ENCODE results near the gene OR10Z1. TPM values are rescaled to one million over a fixed set of nuclear protein-coding genes. Genes with fewer than 3 reads are reported as not detected.

OR10Z1 gene
- total RNA-seq, 1 experiment from 2014 or later = not detected

DNA sequence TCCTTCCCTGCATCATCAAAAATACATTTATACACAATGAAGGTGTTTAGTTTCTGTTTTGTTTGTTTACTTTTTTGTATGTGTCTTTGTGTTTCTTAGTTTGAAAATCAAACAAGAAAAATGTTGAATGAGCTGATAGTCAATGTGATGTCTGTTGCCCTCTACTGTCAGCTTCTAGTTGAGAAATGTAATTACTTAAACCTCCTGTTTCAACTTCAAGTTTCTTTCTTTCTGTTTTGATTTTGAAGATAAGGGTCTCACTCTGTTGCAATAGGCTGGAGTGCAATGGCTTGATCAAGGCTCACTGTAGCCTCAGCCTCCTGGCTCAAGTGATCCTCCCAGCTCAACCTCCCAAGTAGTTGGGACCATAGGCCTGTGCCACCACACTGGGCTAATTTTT is 44.0 kb downstream of the OR10Z1 start:
- no peaks in the 10 kb centered on the region for H3K36me3 ChIP-seq
- H3K4me3 ChIP-seq = no peak overlapping the region
- H3K27me3 ChIP-seq = peaks cover 2% of the 10 kb centered on the region; the same call in 1 of the 2 replicates
- no peaks in the 10 kb centered on the region for H3K9me3 ChIP-seq
- no peak for DNase-seq

DNA sequence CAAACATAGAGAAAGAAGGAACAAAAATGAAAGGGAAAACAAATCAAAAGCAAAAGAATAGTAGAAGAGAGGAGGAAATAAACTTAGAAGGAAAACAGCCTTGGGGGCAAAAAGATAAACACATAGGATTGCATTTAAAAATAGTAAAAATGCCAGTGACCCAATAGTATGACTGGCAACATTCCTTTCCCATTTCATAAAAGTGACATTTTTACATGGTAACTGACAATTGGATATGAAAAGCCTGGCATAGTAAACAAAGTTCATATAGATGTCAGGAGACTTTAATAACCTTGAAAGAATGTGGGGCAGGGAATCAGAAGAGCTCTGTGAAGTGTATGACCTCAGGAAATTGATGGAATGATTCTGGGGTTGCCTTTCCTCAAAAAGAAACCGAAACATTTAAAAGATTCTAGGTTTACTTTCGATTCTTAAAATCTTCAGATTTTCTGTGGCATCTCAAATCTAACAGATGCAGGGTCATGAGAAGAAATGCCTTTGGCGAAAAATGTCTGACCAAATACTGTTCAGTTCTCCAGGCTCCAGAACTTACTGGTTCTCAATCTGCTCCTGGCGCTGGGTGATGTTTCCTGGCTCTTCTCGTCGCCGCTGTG is 47.8 kb downstream of the OR10Z1 start:
- H3K4me3 ChIP-seq = peak overlapping the region; percentile 19
- no peaks in the 10 kb centered on the region for H3K36me3 ChIP-seq
- no peaks in the 10 kb centered on the region for H3K9me3 ChIP-seq
- peak; percentile 14 for DNase-seq
- H3K27me3 ChIP-seq = no peaks in the 10 kb centered on the region

DNA sequence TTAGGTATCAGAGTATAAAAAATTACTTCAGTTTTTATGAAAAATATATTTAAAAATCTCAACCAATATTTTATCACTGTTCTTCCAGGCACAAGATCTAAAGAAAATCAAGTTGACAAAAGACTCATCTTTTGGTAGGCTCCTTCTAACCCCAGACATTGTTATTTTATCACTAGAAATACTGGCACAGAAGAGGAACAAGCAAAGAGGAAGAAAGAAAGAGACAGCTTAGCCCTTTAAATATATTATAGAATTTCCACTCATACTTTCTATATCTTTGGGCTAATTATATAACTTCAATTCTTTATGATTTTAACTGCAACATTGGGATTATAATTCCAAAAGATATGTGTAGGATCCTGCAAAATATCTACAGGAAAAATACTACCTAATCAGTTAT is 49.0 kb downstream of the OR10Z1 start:
- Histone ChIP-seq H3K4me3 (no peak overlapping the region), H3K27me3 (no peaks in the 10 kb centered on the region), H3K9me3 (no peaks in the 10 kb centered on the region), H3K36me3 (no peaks in the 10 kb centered on the region)
- no peak for DNase-seq

- Histone ChIP-seq H3K9me3 (no peaks in the 10 kb centered on the region), H3K36me3 (no peaks in the 10 kb centered on the region), H3K27me3 (no peaks in the 10 kb centered on the region), H3K4me3 (no peak overlapping the region)
- no peak for DNase-seq
Observed at GRCh38 chr1:158654571-158654970, 49.5 kb downstream of the OR10Z1 start.

Other genes with a start within 250 kb of the OR10Z1 start
- not detected in 2 replicates for gene OR10T2, start 205.8 kb upstream of the OR10Z1 start, total RNA-seq (2014; rRNA removed; shearing (Covaris generic); ENCODE audit: low replicate concordance)
- not detected in 2 replicates for gene OR10K2, start 179.0 kb upstream of the OR10Z1 start, total RNA-seq (2014; rRNA removed; shearing (Covaris generic); ENCODE audit: low replicate concordance)
- not detected in 2 replicates for gene OR10K1, start 143.4 kb upstream of the OR10Z1 start, total RNA-seq (2014; rRNA removed; shearing (Covaris generic); ENCODE audit: low replicate concordance)
- gene OR10R2, start 133.0 kb upstream of the OR10Z1 start, total RNA-seq (2014; rRNA removed; shearing (Covaris generic); ENCODE audit: low replicate concordance) = not detected in 2 replicates
- not detected in 2 replicates for gene OR6Y1, start 50.9 kb upstream of the OR10Z1 start, total RNA-seq (2014; rRNA removed; shearing (Covaris generic); ENCODE audit: low replicate concordance)
- gene OR6P1, start 34.7 kb upstream of the OR10Z1 start, total RNA-seq (2014; rRNA removed; shearing (Covaris generic); ENCODE audit: low replicate concordance) = not detected in 2 replicates
- gene OR10X1, start 25.4 kb upstream of the OR10Z1 start, total RNA-seq (2014; rRNA removed; shearing (Covaris generic); ENCODE audit: low replicate concordance) = not detected in 2 replicates
- gene SPTA1, start 81.4 kb downstream of the OR10Z1 start, total RNA-seq (2014; rRNA removed; shearing (Covaris generic); ENCODE audit: low replicate concordance) = not detected in 2 replicates
- gene OR6K2, start 95.4 kb downstream of the OR10Z1 start, total RNA-seq (2014; rRNA removed; shearing (Covaris generic); ENCODE audit: low replicate concordance) = not detected in 2 replicates
- gene OR6K3, start 115.5 kb downstream of the OR10Z1 start, total RNA-seq (2014; rRNA removed; shearing (Covaris generic); ENCODE audit: low replicate concordance) = not detected in 2 replicates
- gene OR6K6, start 149.5 kb downstream of the OR10Z1 start, total RNA-seq (2014; rRNA removed; shearing (Covaris generic); ENCODE audit: low replicate concordance) = not detected in 2 replicates
- gene OR6N1, start 166.9 kb downstream of the OR10Z1 start, total RNA-seq (2014; rRNA removed; shearing (Covaris generic); ENCODE audit: low replicate concordance) = not detected in 2 replicates
- gene OR6N2, start 175.9 kb downstream of the OR10Z1 start, total RNA-seq (2014; rRNA removed; shearing (Covaris generic); ENCODE audit: low replicate concordance) = not detected in 2 replicates
- not detected in 2 replicates for gene MNDA, start 226.1 kb downstream of the OR10Z1 start, total RNA-seq (2014; rRNA removed; shearing (Covaris generic); ENCODE audit: low replicate concordance)

Data from MG63 (cell line).